ENCODE results near the gene ABHD13.

ABHD13 gene

DNA sequence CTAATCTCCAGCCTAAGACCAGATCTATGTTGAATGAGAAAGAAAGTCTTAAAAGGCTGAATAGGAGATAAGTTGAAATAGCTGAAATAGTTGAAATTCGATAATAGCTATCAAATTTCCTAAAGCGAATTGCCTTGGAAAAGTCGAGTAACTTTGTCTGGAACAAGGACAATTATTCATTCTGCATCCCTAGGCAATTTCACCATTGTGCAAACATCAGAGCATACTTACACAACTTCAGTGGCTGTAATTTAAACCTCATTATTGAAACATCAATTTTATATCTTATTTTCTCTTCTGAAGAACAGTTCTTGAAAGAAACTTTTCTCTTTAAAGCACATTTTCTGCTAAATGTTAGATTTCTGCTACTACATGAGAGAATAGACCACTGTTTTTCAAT lies 64.9 kb downstream of the ABHD13 start:
- no peak for DNase-seq (ENCODE audit: low read depth in 2 of 2)
